Left forelimb (tissue), 1 donor: Measurements from ENCODE around the gene CDK11B.
"Not testable (repeated sequence)": the region's sequence is repeated elsewhere in the genome, so short reads cannot be mapped to it uniquely, and the experiment has no call there.

Experiments
- DNase-seq: peaks from one replicate; pipeline ENCODE4 v3.0.0-alpha.2; 2018; ENCODE audit warnings: low spot score

Gene CDK11B

GRCh38 chr1:1658583-1659549 is at the start of gene CDK11B:
TSS of gene CDK11B (minus strand) at chr1:1659004. CDS start at chr1:1657485, 1,519 bp downstream.
- peak; percentile 98 for DNase-seq

- DNase-seq, result not testable (repeated sequence)
Observed at GRCh38 chr1:1707897-1708296, 49.1 kb upstream of the CDK11B start.

- DNase-seq, result not testable (repeated sequence)
Observed at GRCh38 chr1:1707241-1707640, 48.4 kb upstream of the CDK11B start.

- DNase-seq, result peak; percentile 20
Observed at GRCh38 chr1:1705623-1706022, 46.8 kb upstream of the CDK11B start.

- DNase-seq, result peak; percentile 55
Observed at GRCh38 chr1:1704284-1704957, 45.6 kb upstream of the CDK11B start.

GRCh38 chr1:1703796-1704195 is 45.0 kb upstream of the CDK11B start:
- peak; percentile 31 for DNase-seq

GRCh38 chr1:1702506-1702905 is 43.7 kb upstream of the CDK11B start:
- not testable (repeated sequence) for DNase-seq

DNA sequence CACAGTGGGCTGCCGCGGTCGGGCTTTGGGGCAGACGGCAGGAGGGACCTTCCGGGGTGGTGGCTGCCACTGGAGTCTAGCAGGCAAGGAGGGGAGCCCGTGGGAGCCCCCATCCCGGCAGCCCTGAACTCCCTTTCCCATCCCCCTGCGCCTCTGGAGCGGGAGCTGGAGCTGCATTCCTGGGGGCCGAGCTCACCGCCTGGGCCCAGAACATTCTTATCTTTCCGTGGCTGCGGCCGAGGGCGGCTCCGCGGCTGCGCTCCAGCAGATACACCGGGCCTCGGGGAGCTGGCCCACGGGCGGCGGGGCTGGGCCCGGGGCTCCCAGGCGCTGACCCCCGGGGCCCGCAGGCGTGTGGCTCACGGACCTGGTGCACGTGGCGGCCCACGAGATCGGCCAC is 41.8 kb upstream of the CDK11B start:
- not testable (repeated sequence) for DNase-seq

DNA sequence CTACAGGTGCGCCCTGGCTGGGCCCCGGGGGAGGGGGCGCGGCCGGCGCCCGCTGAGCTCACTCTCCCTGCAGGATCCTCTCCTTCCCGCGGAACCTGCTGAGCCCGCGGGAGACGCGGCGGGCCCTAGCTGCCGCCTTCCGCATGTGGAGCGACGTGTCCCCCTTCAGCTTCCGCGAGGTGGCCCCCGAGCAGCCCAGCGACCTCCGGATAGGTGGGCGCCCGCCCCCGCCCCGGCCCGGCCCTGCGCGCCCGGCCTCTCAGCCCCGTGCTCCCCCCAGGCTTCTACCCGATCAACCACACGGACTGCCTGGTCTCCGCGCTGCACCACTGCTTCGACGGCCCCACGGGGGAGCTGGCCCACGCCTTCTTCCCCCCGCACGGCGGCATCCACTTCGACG is 41.3 kb upstream of the CDK11B start:
- not testable (repeated sequence) for DNase-seq

DNA sequence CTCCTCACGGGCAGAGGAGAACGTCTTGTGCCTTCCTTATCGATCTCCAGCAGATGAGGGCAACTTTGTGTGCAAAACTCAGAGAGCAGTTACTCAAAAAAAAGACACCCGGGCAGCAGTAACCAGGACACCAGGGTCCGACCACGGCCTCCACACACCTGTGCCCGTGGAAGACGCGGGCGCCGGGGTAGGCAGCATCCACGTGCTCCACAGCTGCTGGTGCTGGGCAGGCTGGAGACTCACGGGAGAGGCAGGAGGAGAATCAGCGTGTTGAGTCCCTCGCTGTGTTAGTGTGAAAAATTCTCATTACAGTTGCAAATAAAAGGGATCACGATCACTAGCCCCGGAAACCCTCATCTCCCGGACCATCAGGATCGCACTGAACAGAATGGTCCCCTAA is 40.3 kb upstream of the CDK11B start:
- not testable (repeated sequence) for DNase-seq

GRCh38 chr1:1697358-1698183 is 38.8 kb upstream of the CDK11B start:
- peak; percentile 25 for DNase-seq

DNA sequence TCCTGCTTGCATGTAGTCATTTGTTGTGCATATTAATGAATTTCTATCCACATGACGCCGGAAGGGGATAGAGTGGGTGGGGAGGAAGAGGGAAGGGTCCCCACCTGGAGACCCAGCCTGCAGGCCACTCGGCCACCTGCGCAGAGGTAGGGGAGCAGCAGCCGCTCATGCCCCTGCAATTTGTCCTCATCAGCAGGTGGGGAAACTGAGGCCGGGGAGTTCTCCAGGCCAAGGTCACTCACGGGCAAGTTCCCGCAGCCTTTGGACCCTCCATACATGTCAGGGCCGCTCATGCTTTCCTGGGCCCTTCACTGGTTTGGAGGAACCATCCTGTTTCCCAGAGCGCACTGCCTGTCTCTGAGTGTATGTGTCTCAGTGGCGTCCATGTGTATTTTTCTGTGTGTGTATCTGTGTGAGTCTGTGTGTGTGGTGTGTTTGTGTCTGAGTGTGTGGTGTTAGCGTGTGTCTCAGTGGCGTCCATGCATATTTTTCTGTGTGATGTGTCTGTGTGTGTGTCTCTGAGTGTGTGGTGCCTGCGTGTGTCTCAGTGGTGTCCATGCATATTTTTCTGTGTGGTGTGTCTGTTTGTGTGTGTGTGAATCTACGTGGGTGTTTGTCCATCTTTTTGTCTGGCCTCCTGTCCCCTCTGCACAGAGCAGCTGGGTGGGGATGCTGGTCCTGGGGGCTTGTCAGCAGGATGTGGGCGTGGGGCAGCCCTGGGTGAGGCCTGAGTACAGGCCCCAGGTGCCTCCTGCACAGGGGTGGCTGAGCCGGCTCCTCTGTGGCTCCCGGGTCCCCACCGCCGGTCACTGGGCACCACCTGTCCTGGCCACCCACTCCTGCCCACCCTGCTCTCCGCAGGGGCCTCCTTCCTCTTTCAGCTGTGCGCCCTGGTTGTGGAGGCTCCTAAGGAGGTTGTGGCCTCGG is 37.9 kb upstream of the CDK11B start:
- not testable (repeated sequence) for DNase-seq

GRCh38 chr1:1692714-1693647 is 34.2 kb upstream of the CDK11B start, which contains the start of gene SLC35E2B:
TSS of gene SLC35E2B (minus strand) at chr1:1692795. CDS start at chr1:1676699, 16,096 bp downstream.
- peak; percentile 87 for DNase-seq

GRCh38 chr1:1692324-1692713 is 33.5 kb upstream of the CDK11B start:
- not testable (repeated sequence) for DNase-seq

DNA sequence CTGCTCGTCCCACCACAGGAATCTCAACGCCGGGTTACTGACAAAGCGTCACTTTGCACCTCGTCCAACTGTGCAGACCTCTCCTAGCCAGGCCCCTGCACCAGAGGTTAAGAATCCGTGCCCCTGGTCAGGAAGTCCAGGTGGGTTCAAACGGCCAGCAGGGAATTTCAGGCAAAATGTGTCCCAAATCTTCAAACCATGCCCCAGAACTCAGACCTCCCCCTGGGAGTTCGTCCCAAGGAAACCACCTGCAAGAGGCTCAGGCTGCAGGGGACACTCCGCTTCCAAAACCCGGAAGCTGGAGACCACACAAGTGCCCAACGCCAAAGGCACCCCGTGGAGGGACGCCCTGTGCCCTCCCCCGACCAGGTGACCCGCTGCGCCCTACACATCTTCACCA is 32.6 kb upstream of the CDK11B start:
- not testable (repeated sequence) for DNase-seq

DNA sequence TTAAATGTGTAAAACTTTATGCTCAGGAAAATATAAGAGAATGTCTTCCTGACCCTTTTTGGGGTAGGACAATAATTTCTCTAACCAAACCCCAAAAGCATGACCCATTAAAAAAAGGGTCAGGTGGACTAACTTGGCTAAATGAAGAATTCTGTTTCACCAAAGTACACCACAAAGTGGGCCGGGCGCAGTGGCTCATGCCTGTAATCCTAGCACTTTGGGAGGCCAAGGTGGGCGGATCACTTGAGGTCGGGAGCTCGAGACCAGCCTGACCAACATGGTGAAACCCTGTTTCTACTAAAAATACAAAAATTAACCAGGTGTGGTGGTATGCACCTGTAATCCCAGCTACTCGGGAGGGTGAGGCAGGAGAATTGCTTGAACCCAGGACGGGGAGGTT is 30.7 kb upstream of the CDK11B start:
- not testable (repeated sequence) for DNase-seq

- DNase-seq, result no peak
Observed at GRCh38 chr1:1687846-1688245, 29.0 kb upstream of the CDK11B start.

DNA sequence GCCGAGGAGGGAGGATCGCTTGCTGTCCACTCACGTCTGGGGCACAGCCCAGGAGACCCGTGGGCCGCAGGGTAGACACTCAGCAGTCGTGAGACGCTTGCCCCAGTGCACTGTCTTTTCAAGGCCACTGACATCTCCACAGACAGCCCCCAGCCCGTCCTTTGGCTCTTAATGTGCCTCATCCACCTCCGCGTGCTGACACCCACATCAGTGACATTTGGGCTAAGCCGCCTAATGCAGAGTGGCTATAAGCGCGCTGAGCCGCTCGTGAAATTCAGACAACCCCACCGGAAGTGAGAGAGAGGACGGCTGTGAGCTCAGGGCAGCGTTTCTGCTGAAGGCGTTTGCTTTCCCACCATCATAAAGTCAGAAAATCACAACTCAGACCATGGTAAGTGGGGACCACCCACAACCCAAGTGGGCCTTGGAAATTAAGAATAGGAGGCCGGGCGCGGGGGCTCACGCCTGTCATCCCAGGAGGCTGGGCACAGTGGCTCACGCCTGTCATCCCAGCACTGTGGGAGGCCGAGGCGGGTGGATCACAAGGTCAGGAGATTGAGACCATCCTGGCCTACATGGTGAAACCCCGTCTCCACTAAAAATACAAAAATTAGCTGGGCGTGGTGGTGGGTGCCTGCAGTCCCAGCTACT is 25.4 kb upstream of the CDK11B start:
- DNase-seq, result no peak
